WTC11 (cell line): Measurements from ENCODE around the gene INPP4A. TPM values are rescaled to one million over a fixed set of nuclear protein-coding genes. Genes with fewer than 3 reads are reported as not detected.

Source experiments
- ATAC-seq: fragments of 200-7000 bp; cut with Tn5 transposase; 2 replicates; pipeline ENCODE4 v1.10.0; 2021; ENCODE audit warnings: mild to moderate bottlenecking, moderate library complexity
- CTCF ChIA-PET: fragments of 300-600 bp; sonication (Branson Sonifier 250); formaldehyde crosslinking; loops from one replicate; lab custom pipeline; 2021; ENCODE audit warnings: antibody characterized with exemption; lab: Charles Lee
- POLR2A ChIA-PET: fragments of 350-600 bp; sonication (Branson Sonifier 250); formaldehyde crosslinking; loops from one replicate; lab custom pipeline; 2021; ENCODE audit warnings: antibody characterized with exemption; lab: Charles Lee
- DNase-seq: peaks from one replicate; pipeline ENCODE4 v3.0.0; 2021; ENCODE audit warnings: low spot score
- H3K27ac Mint-ChIP-seq: 2 replicates; pipeline ENCODE4 v1.8.0; 2021; ENCODE audit warnings: mixed read lengths
- H3K27me3 Mint-ChIP-seq: 2 replicates; pipeline ENCODE4 v1.8.0; 2021; ENCODE audit warnings: low read depth, mild to moderate bottlenecking, moderate library complexity, mixed read lengths
- H3K36me3 Mint-ChIP-seq: 2 replicates; pipeline ENCODE4 v1.8.0; 2021; ENCODE audit warnings: mixed read lengths
- H3K4me1 Mint-ChIP-seq: 2 replicates; pipeline ENCODE4 v1.8.0; 2022; ENCODE audit warnings: mixed read lengths
- H3K4me3 Mint-ChIP-seq: 2 replicates; pipeline ENCODE4 v1.8.0; 2021; ENCODE audit warnings: mild to moderate bottlenecking, moderate library complexity, mixed read lengths
- H3K9me3 Mint-ChIP-seq: 2 replicates; pipeline ENCODE4 v1.8.0; 2021; ENCODE audit warnings: mixed read lengths
- CREB1 ChIP-seq: sonication (generic); formaldehyde crosslinking; IDR thresholded peaks from 2 replicates; pipeline ENCODE4 v1.8.0; 2023; ENCODE audit warnings: mild to moderate bottlenecking, missing genetic modification reagents
- FOXK1 ChIP-seq: sonication (generic); formaldehyde crosslinking; IDR thresholded peaks from 2 replicates; pipeline ENCODE4 v1.8.0; 2022; ENCODE audit warnings: mild to moderate bottlenecking, moderate library complexity, missing genetic modification reagents
- MYBL2 ChIP-seq: sonication (generic); formaldehyde crosslinking; IDR thresholded peaks from 2 replicates; pipeline ENCODE4 v1.8.1; 2023; ENCODE audit warnings: mild to moderate bottlenecking, moderate library complexity, missing genetic modification reagents
- PRDM15 ChIP-seq: sonication (generic); formaldehyde crosslinking; IDR thresholded peaks from 2 replicates; pipeline ENCODE4 v1.8.0; 2022; ENCODE audit warnings: missing genetic modification reagents
- USF1 ChIP-seq: sonication (generic); formaldehyde crosslinking; IDR thresholded peaks from 2 replicates; pipeline ENCODE4 v1.8.0; 2022; ENCODE audit warnings: mild to moderate bottlenecking, missing genetic modification reagents
- ZNF232 ChIP-seq: sonication (generic); formaldehyde crosslinking; IDR thresholded peaks from 2 replicates; pipeline ENCODE4 v1.8.0; 2022; ENCODE audit warnings: mild to moderate bottlenecking, missing genetic modification reagents
- ZNF423 ChIP-seq: fragments of 250-450 bp; sonication (Bioruptor Pico); IDR thresholded peaks from 2 replicates; pipeline ENCODE4 v2.1.2; 2022; ENCODE audit warnings: mild to moderate bottlenecking, moderate library complexity
- ZNF532 ChIP-seq: fragments of 250-450 bp; sonication (Bioruptor Pico); IDR thresholded peaks from 2 replicates; pipeline ENCODE4 v1.9.0; 2021; ENCODE audit warnings: mild to moderate bottlenecking, borderline replicate concordance
- ZNF671 ChIP-seq: fragments of 250-450 bp; sonication (Bioruptor Pico); IDR thresholded peaks from 2 replicates; pipeline ENCODE4 v1.8.0; 2021; ENCODE audit warnings: mild to moderate bottlenecking
- total RNA-seq: library from RNA; stranded (reverse); gene quantifications from 3 replicates; pipeline ENCODE4 v1.2.3, GENCODE V29; 2021
- TF ChIP-seq, protein P1 (sequence below): fragments of 250-450 bp; sonication (Bioruptor Pico); IDR thresholded peaks from 2 replicates; pipeline ENCODE4 v1.8.0; 2021; ENCODE audit warnings: mild to moderate bottlenecking
- TF ChIP-seq, protein P2 (sequence below): sonication (generic); formaldehyde crosslinking; IDR thresholded peaks from 2 replicates; pipeline ENCODE4 v1.8.0; 2023; ENCODE audit warnings: missing genetic modification reagents
- TF ChIP-seq, protein P3 (sequence below): sonication (generic); formaldehyde crosslinking; IDR thresholded peaks from 2 replicates; pipeline ENCODE4 v1.8.1; 2022; ENCODE audit warnings: low read depth, mild to moderate bottlenecking, moderate library complexity, missing genetic modification reagents, borderline replicate concordance
- TF ChIP-seq, protein P4 (sequence below): sonication (generic); formaldehyde crosslinking; IDR thresholded peaks from 2 replicates; pipeline ENCODE4 v1.8.1; 2023; ENCODE audit warnings: mild to moderate bottlenecking, moderate library complexity, missing genetic modification reagents
- TF ChIP-seq, protein P5 (sequence below): fragments of 200-600 bp; IDR thresholded peaks from 2 replicates; pipeline ENCODE4 v1.8.0; 2022; ENCODE audit warnings: antibody characterized with exemption

Gene INPP4A
- total RNA-seq, 1 experiment from 2014 or later: 38.3 TPM

GRCh38 chr2:98503481-98504105, 58.9 kb downstream of the INPP4A start (continued):
- no peak for TF ChIP-seq USF1 (CRISPR knock-in tag)
- TF ChIP-seq, protein P1, sequence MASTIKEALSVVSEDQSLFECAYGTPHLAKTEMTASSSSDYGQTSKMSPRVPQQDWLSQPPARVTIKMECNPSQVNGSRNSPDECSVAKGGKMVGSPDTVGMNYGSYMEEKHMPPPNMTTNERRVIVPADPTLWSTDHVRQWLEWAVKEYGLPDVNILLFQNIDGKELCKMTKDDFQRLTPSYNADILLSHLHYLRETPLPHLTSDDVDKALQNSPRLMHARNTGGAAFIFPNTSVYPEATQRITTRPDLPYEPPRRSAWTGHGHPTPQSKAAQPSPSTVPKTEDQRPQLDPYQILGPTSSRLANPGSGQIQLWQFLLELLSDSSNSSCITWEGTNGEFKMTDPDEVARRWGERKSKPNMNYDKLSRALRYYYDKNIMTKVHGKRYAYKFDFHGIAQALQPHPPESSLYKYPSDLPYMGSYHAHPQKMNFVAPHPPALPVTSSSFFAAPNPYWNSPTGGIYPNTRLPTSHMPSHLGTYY (CRISPR knock-in tag): no peak
- TF ChIP-seq, protein P2, sequence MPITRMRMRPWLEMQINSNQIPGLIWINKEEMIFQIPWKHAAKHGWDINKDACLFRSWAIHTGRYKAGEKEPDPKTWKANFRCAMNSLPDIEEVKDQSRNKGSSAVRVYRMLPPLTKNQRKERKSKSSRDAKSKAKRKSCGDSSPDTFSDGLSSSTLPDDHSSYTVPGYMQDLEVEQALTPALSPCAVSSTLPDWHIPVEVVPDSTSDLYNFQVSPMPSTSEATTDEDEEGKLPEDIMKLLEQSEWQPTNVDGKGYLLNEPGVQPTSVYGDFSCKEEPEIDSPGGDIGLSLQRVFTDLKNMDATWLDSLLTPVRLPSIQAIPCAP (CRISPR knock-in tag): no peak
- no peak for TF ChIP-seq MYBL2 (CRISPR knock-in tag)
- TF ChIP-seq, protein P3, sequence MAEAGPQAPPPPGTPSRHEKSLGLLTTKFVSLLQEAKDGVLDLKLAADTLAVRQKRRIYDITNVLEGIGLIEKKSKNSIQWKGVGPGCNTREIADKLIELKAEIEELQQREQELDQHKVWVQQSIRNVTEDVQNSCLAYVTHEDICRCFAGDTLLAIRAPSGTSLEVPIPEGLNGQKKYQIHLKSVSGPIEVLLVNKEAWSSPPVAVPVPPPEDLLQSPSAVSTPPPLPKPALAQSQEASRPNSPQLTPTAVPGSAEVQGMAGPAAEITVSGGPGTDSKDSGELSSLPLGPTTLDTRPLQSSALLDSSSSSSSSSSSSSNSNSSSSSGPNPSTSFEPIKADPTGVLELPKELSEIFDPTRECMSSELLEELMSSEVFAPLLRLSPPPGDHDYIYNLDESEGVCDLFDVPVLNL (CRISPR knock-in tag): no peak
- TF ChIP-seq ZNF232 (CRISPR knock-in tag): no peak
- no peak for TF ChIP-seq ZNF532 (CRISPR knock-in tag)
- TF ChIP-seq CREB1 (CRISPR knock-in tag): no peak
- TF ChIP-seq PRDM15: no peak
- no peak for TF ChIP-seq FOXK1 (CRISPR knock-in tag)

DNA sequence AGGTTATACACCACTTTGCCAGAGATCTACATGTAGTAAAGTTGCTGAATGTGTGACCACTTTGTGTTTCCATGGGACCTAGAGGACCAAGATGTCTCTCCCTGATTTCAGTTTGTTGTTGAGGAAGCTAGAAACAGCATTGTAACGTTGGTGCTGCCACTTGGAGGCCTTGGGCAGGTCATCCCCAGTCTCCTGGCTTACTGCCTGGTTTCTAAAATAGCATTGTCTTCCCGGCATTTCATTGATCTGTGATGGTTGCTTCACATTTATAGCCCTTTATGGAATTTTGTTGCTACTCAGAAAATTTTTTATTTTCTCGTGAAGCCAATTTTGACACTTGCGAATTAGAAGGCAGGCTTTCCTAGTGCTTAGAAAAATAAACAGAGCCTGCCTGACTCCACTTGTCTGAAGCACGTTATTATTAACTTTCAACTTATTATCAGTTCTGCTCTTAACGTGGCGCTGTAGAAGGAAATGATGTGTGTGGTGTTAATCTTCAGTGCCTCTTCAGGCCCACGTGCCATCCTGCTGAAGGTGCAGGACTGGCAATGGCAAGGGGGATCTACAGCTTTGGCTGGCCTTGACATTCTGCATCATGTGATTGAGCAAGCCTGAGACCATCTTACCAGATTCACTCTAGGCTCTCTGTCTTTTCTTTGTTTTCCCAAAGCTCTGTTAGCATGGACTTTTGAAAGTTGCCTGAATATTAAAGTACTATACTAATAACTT, 59.9 kb downstream of the INPP4A start:
- DNase-seq: no peak
- Mint-ChIP-seq H3K27ac (no peak overlapping the region), H3K36me3 (peaks cover 3% of the 10 kb centered on the region; the same call in 1 of the 2 replicates), H3K9me3 (no peaks in the 10 kb centered on the region), H3K4me3 (no peak overlapping the region), H3K4me1 (peaks cover 24% of the 10 kb centered on the region), H3K27me3 (no peaks in the 10 kb centered on the region)
- ATAC-seq: no peak
- ChIA-PET POLR2A (no interaction called here), CTCF (no interaction called here)
- TF ChIP-seq, protein P4, sequence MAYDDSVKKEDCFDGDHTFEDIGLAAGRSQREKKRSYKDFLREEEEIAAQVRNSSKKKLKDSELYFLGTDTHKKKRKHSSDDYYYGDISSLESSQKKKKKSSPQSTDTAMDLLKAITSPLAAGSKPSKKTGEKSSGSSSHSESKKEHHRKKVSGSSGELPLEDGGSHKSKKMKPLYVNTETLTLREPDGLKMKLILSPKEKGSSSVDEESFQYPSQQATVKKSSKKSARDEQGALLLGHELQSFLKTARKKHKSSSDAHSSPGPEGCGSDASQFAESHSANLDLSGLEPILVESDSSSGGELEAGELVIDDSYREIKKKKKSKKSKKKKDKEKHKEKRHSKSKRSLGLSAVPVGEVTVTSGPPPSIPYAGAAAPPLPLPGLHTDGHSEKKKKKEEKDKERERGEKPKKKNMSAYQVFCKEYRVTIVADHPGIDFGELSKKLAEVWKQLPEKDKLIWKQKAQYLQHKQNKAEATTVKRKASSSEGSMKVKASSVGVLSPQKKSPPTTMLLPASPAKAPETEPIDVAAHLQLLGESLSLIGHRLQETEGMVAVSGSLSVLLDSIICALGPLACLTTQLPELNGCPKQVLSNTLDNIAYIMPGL (CRISPR knock-in tag): no peak
- TF ChIP-seq, protein P5, sequence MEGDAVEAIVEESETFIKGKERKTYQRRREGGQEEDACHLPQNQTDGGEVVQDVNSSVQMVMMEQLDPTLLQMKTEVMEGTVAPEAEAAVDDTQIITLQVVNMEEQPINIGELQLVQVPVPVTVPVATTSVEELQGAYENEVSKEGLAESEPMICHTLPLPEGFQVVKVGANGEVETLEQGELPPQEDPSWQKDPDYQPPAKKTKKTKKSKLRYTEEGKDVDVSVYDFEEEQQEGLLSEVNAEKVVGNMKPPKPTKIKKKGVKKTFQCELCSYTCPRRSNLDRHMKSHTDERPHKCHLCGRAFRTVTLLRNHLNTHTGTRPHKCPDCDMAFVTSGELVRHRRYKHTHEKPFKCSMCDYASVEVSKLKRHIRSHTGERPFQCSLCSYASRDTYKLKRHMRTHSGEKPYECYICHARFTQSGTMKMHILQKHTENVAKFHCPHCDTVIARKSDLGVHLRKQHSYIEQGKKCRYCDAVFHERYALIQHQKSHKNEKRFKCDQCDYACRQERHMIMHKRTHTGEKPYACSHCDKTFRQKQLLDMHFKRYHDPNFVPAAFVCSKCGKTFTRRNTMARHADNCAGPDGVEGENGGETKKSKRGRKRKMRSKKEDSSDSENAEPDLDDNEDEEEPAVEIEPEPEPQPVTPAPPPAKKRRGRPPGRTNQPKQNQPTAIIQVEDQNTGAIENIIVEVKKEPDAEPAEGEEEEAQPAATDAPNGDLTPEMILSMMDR: no peak
- no peak for TF ChIP-seq ZNF671 (CRISPR knock-in tag)
- TF ChIP-seq ZNF423 (CRISPR knock-in tag): no peak
